Uterus (tissue), 4 donors: ENCODE measurements around the gene RNF123. TPM values are rescaled to one million over a fixed set of nuclear protein-coding genes. Genes with fewer than 3 reads are reported as not detected.
"Not testable (repeated sequence)": the region's sequence is repeated elsewhere in the genome, so short reads cannot be mapped to it uniquely, and the experiment has no call there.

Source experiments
- DNase-seq, 2 donors: peaks; one replicate each; pipeline ENCODE4 v3.0.0-alpha.2; 2019 to 2020
- H3K27ac ChIP-seq, 2 donors: fragments of 200-600 bp; sonication (generic); 1 replicate in 1 of 2; 2 replicates in 1 of 2; pipeline ENCODE4 v1.5.1; 2016 to 2018
- H3K27me3 ChIP-seq, 2 donors: fragments of 200-600 bp; sonication (generic); one replicate each; pipeline ENCODE4 v1.5.1; 2018 to 2019; ENCODE audit warnings: control low read depth in 1 of 2
- H3K36me3 ChIP-seq, 2 donors: fragments of 200-600 bp; sonication (generic); one replicate each; pipeline ENCODE4 v1.5.1; 2019; ENCODE audit warnings: control low read depth in 1 of 2
- H3K4me1 ChIP-seq, 2 donors: fragments of 200-600 bp; sonication (generic); one replicate each; pipeline ENCODE4 v1.5.1; 2018 to 2019; ENCODE audit warnings: control low read depth in 1 of 2
- H3K4me3 ChIP-seq, 2 donors: fragments of 200-600 bp; sonication (generic); 1 replicate in 1 of 2; 2 replicates in 1 of 2; pipeline ENCODE4 v1.5.1; 2018 to 2019; ENCODE audit warnings: mild to moderate bottlenecking in 1 of 2
- H3K9me3 ChIP-seq, 2 donors: fragments of 200-600 bp; sonication (generic); one replicate each; pipeline ENCODE4 v1.5.1; 2019; ENCODE audit warnings: control low read depth in 1 of 2
- intact Hi-C: fragments of 100-400 bp; cut with DNase I; formaldehyde crosslinking; loops from one replicate; pipeline ENCODE4 v1.15.1; 2023; ENCODE audit warnings: low total_unique reads
- total RNA-seq, 4 donors: library from RNA; depleted of rRNA in 3 of 4; stranded (reverse); fragments of >200 nt in 3 of 4; gene quantifications; one replicate each; pipeline versions ENCODE4 v1.1.0 to v1.2.4, GENCODE V29; 2014 to 2023
- donor health status: DM: yes; HTN: yes; CAD: no.

Gene RNF123
- total RNA-seq, 4 donors from 2014 or later = 10.9 to 47.3 (median 25.3) TPM

GRCh38 chr3:49686346-49686745 lies 3.0 kb upstream of the RNF123 start:
- H3K9me3 ChIP-seq, H3K36me3 ChIP-seq, intact Hi-C loops, H3K27me3 ChIP-seq, DNase-seq, H3K27ac ChIP-seq: not testable (repeated sequence)
- peak overlapping the region in 1 of 2 donors; percentile 9 for H3K4me3 ChIP-seq
- H3K4me1 ChIP-seq = peaks cover 0 to 12% of the 10 kb centered on the region in 2 donors

GRCh38 chr3:49686769-49687423 lies 2.5 kb upstream of the RNF123 start:
- peak overlapping the region in 1 of 2 donors; percentile 9 for H3K4me3 ChIP-seq
- intact Hi-C loops = not testable (repeated sequence)

GRCh38 chr3:49687424-49687795 lies 1.9 kb upstream of the RNF123 start:
- DNase-seq, H3K36me3 ChIP-seq, H3K27me3 ChIP-seq, H3K9me3 ChIP-seq, H3K4me3 ChIP-seq, intact Hi-C loops, H3K27ac ChIP-seq: not testable (repeated sequence)
- H3K4me1 ChIP-seq = peaks cover 0 to 12% of the 10 kb centered on the region in 2 donors

More at GRCh38 chr3:49686769-49687423, 2.5 kb upstream of the RNF123 start:
- peaks cover 0 to 12% of the 10 kb centered on the region in 2 donors for H3K4me1 ChIP-seq
- DNase-seq = peak in 1 of 2 donors; percentile 36
- not testable (repeated sequence) for H3K27ac ChIP-seq, H3K36me3 ChIP-seq, H3K9me3 ChIP-seq, H3K27me3 ChIP-seq

GRCh38 chr3:49688338-49689045 lies 865 bp upstream of the RNF123 start:
- H3K9me3 ChIP-seq, intact Hi-C loops, H3K36me3 ChIP-seq, H3K27me3 ChIP-seq, DNase-seq: not testable (repeated sequence)
- peaks cover 0 to 12% of the 10 kb centered on the region in 2 donors for H3K4me1 ChIP-seq
- peak overlapping the region; percentile 40 to 86 for H3K27ac ChIP-seq
- H3K4me3 ChIP-seq = peak overlapping the region; percentile 79 to 84

GRCh38 chr3:49689908-49690624 lies 709 bp downstream of the RNF123 start:
- intact Hi-C loops, DNase-seq, H3K27me3 ChIP-seq, H3K36me3 ChIP-seq, H3K9me3 ChIP-seq: not testable (repeated sequence)
- peaks cover 0 to 12% of the 10 kb centered on the region in 2 donors for H3K4me1 ChIP-seq
- peak overlapping the region; percentile 40 to 86 for H3K27ac ChIP-seq
- peak overlapping the region; percentile 79 to 84 for H3K4me3 ChIP-seq

- H3K27me3 ChIP-seq, H3K9me3 ChIP-seq, H3K4me3 ChIP-seq, intact Hi-C loops, H3K36me3 ChIP-seq, DNase-seq, H3K27ac ChIP-seq: not testable (repeated sequence)
- peaks cover 0 to 12% of the 10 kb centered on the region in 2 donors for H3K4me1 ChIP-seq
Measured at GRCh38 chr3:49690856-49691255, 1.5 kb downstream of the RNF123 start.

GRCh38 chr3:49691481-49691880 lies 2.1 kb downstream of the RNF123 start:
- DNase-seq, H3K27me3 ChIP-seq, H3K9me3 ChIP-seq, H3K36me3 ChIP-seq, H3K4me3 ChIP-seq, intact Hi-C loops, H3K27ac ChIP-seq: not testable (repeated sequence)
- H3K4me1 ChIP-seq = peaks cover 0 to 12% of the 10 kb centered on the region in 2 donors

GRCh38 chr3:49694409-49695070 lies 5.2 kb downstream of the RNF123 start:
- H3K4me3 ChIP-seq, H3K27me3 ChIP-seq, DNase-seq, H3K36me3 ChIP-seq, H3K27ac ChIP-seq, intact Hi-C loops, H3K9me3 ChIP-seq: not testable (repeated sequence)
- peaks cover 0 to 12% of the 10 kb centered on the region in 2 donors for H3K4me1 ChIP-seq

GRCh38 chr3:49695350-49696015 lies 6.1 kb downstream of the RNF123 start:
- H3K27me3 ChIP-seq, H3K27ac ChIP-seq, H3K4me3 ChIP-seq, DNase-seq, intact Hi-C loops, H3K4me1 ChIP-seq, H3K36me3 ChIP-seq, H3K9me3 ChIP-seq: not testable (repeated sequence)
